Neuronal stem cell (in vitro differentiated cells): Measurements from ENCODE around the gene BCL2.
A peak's percentile ranks its signal among the peaks of the same experiment; 100 is the strongest.

Experiments used
- DNase-seq: peaks from one replicate; pipeline ENCODE4 v3.0.0-alpha.2; 2013; ENCODE audit warnings: low spot score
- H2AFZ ChIP-seq: one replicate; pipeline ENCODE4 v1.6.1; 2013; ENCODE audit warnings: mild to moderate bottlenecking, low read length, inconsistent platforms
- H2AK5ac ChIP-seq: 2 replicates; pipeline ENCODE4 v1.6.1; 2013; ENCODE audit warnings: low read depth, mild to moderate bottlenecking, inconsistent platforms, low read length, moderate library complexity, mixed read lengths
- H2BK120ac ChIP-seq: 2 replicates; pipeline ENCODE4 v1.6.1; 2013; ENCODE audit warnings: low read depth, mild to moderate bottlenecking, inconsistent platforms, low read length, moderate library complexity, mixed read lengths
- H2BK12ac ChIP-seq: one replicate; pipeline ENCODE4 v1.6.1; 2013; ENCODE audit warnings: low read length, inconsistent platforms
- H2BK15ac ChIP-seq: 2 replicates; pipeline ENCODE4 v1.6.1; 2013; ENCODE audit warnings: mild to moderate bottlenecking, low read length, inconsistent platforms, mixed read lengths
- H2BK5ac ChIP-seq: one replicate; pipeline ENCODE4 v1.6.1; 2013; ENCODE audit warnings: inconsistent platforms, mild to moderate bottlenecking, low read length, moderate library complexity
- H3K14ac ChIP-seq: one replicate; pipeline ENCODE4 v1.6.1; 2013; ENCODE audit warnings: low read length, inconsistent platforms
- H3K18ac ChIP-seq: 2 replicates; pipeline ENCODE4 v1.6.1; 2013; ENCODE audit warnings: low read length, inconsistent platforms
- H3K23ac ChIP-seq: 2 replicates; pipeline ENCODE4 v1.6.1; 2013; ENCODE audit warnings: low read depth, mild to moderate bottlenecking, mixed read lengths, low read length, inconsistent platforms; ENCODE audit not compliant: poor library complexity
- H3K27ac ChIP-seq: replicated peaks from 3 replicates; pipeline ENCODE4 v1.5.1; 2013; ENCODE audit warnings: low read length, inconsistent platforms
- H3K27me3 ChIP-seq, 3 experiments: 2 replicates each; pipeline ENCODE4 v1.6.1; 2013; ENCODE audit warnings: low read length in 3 of 3, mild to moderate bottlenecking in 2 of 3, inconsistent platforms in 1 of 3, low read depth in 1 of 3, mixed read lengths in 1 of 3, moderate library complexity in 1 of 3; ENCODE audit not compliant: control insufficient read depth in 3 of 3, insufficient read depth in 3 of 3
- H3K36me3 ChIP-seq, 2 donors: replicated peaks in 1 of 2; 2 replicates each; pipeline ENCODE4 v1.6.1; 2013; ENCODE audit warnings: low read length in 2 of 2; ENCODE audit not compliant: control insufficient read depth in 2 of 2, insufficient read depth in 2 of 2
- H3K4ac ChIP-seq: 2 replicates; pipeline ENCODE4 v1.6.1; 2013; ENCODE audit warnings: inconsistent platforms, mild to moderate bottlenecking, low read length, moderate library complexity
- H3K4me1 ChIP-seq, 2 donors: 1 replicate in 1 of 2; 2 replicates in 1 of 2; pipeline ENCODE4 v1.6.1; 2013; ENCODE audit warnings: low read length in 2 of 2, low read depth in 1 of 2; ENCODE audit not compliant: control insufficient read depth in 2 of 2, insufficient read depth in 1 of 2
- H3K4me2 ChIP-seq: one replicate; pipeline ENCODE4 v1.6.1; 2013; ENCODE audit warnings: mild to moderate bottlenecking, low read length, inconsistent platforms; ENCODE audit not compliant: insufficient read depth, poor library complexity, severe bottlenecking
- H3K4me3 ChIP-seq, 2 donors: 2 replicates each; pipeline ENCODE4 v1.5.1; 2013; ENCODE audit warnings: low read length in 2 of 2, mild to moderate bottlenecking in 2 of 2, inconsistent platforms in 1 of 2, moderate library complexity in 1 of 2
- H3K79me1 ChIP-seq: one replicate; pipeline ENCODE4 v1.6.1; 2013; ENCODE audit warnings: low read depth, mild to moderate bottlenecking, inconsistent platforms, low read length, moderate library complexity
- H3K9ac ChIP-seq: one replicate; pipeline ENCODE4 v1.6.1; 2013; ENCODE audit warnings: mild to moderate bottlenecking, low read depth, low read length, inconsistent platforms; ENCODE audit not compliant: poor library complexity
- H3K9me3 ChIP-seq, 2 donors: replicated peaks in 1 of 2; 2 replicates each; pipeline versions ENCODE3 to v1.6.1; 2013; ENCODE audit warnings: low read length in 2 of 2, mild to moderate bottlenecking in 2 of 2, inconsistent platforms in 1 of 2, low read depth in 1 of 2, mixed read lengths in 1 of 2, moderate library complexity in 1 of 2; ENCODE audit not compliant: control insufficient read depth in 2 of 2, insufficient read depth in 1 of 2
- H4K8ac ChIP-seq: one replicate; pipeline ENCODE4 v1.6.1; 2013; ENCODE audit warnings: low read depth, mild to moderate bottlenecking, inconsistent platforms, low read length, moderate library complexity
- H4K91ac ChIP-seq: one replicate; pipeline ENCODE4 v1.6.1; 2013; ENCODE audit warnings: low read length, low read depth, mild to moderate bottlenecking, inconsistent platforms; ENCODE audit not compliant: poor library complexity
- WGBS, 2 donors: extraction: QIAGEN DNeasy Blood & Tissue Kit; methylation state at CpG; one replicate each; pipeline ENCODE4 v1.1.7; 2013; ENCODE audit warnings: missing lambda C conversion rate in 2 of 2, mixed read lengths in 1 of 2; ENCODE audit not compliant: insufficient read length in 2 of 2, insufficient replicate concordance in 1 of 2; ENCODE audit errors: extremely low coverage in 2 of 2; 5-methylcytosine and 5-hydroxymethylcytosine counted together

BCL2 gene

GRCh38 chr18:63271881-63272299 is 47.7 kb downstream of the BCL2 start:
- no peak overlapping the region for H3K9ac ChIP-seq
- no peak overlapping the region for H2BK120ac ChIP-seq
- H2AFZ ChIP-seq = no peak overlapping the region
- no peak overlapping the region for H2BK5ac ChIP-seq
- no peaks in the 10 kb centered on the region for H3K36me3 ChIP-seq
- no peak overlapping the region for H3K4me3 ChIP-seq
- H4K8ac ChIP-seq = no peak overlapping the region
- H3K23ac ChIP-seq = no peak overlapping the region
- peaks cover 1 to 6% of the 10 kb centered on the region in 2 donors for H3K4me1 ChIP-seq
- H3K27me3 ChIP-seq = no peaks in the 10 kb centered on the region
- H4K91ac ChIP-seq = no peak overlapping the region
- no peak overlapping the region for H3K14ac ChIP-seq
- no peak overlapping the region for H2BK15ac ChIP-seq
- H2BK12ac ChIP-seq = no peak overlapping the region
- DNase-seq = no peak
- H2AK5ac ChIP-seq = no peak overlapping the region
- no peaks in the 10 kb centered on the region for H3K79me1 ChIP-seq
- no CpG with 5 or more reads among the region's 3 CpGs for WGBS, 2 donors
- H3K9me3 ChIP-seq = no peaks in the 10 kb centered on the region
- no peak overlapping the region for H3K4ac ChIP-seq
- H3K18ac ChIP-seq = no peak overlapping the region
- no peak overlapping the region for H3K4me2 ChIP-seq
- H3K27ac ChIP-seq = no peak overlapping the region

GRCh38 chr18:63271148-63271547 is 48.4 kb downstream of the BCL2 start:
- H2AK5ac ChIP-seq = no peak overlapping the region

GRCh38 chr18:63267975-63268721 is 51.4 kb downstream of the BCL2 start:
- no peak overlapping the region for H3K14ac ChIP-seq
- no peak overlapping the region for H4K8ac ChIP-seq
- peak overlapping the region; percentile 17 for H2AFZ ChIP-seq
- H3K9ac ChIP-seq = no peak overlapping the region
- H2BK15ac ChIP-seq = no peak overlapping the region
- H3K27ac ChIP-seq = no peak overlapping the region
- no peak overlapping the region for H3K4me2 ChIP-seq
- peaks cover 6 to 13% of the 10 kb centered on the region in 2 donors for H3K4me1 ChIP-seq
- no peaks in the 10 kb centered on the region for H3K9me3 ChIP-seq
- no peaks in the 10 kb centered on the region for H3K36me3 ChIP-seq
- H3K79me1 ChIP-seq = no peaks in the 10 kb centered on the region
- no peak overlapping the region for H4K91ac ChIP-seq
- H3K4me3 ChIP-seq = no peak overlapping the region
- H3K4ac ChIP-seq = no peak overlapping the region
- no peak overlapping the region for H2BK120ac ChIP-seq
- no peaks in the 10 kb centered on the region for H3K27me3 ChIP-seq
- no peak overlapping the region for H3K18ac ChIP-seq
- H2BK12ac ChIP-seq = no peak overlapping the region
- DNase-seq = no peak
- no peak overlapping the region for H3K23ac ChIP-seq
- no peak overlapping the region for H2AK5ac ChIP-seq
- no CpG with 5 or more reads among the region's 8 CpGs for WGBS, 2 donors
- H2BK5ac ChIP-seq = no peak overlapping the region

More at GRCh38 chr18:63271148-63271547, 48.4 kb downstream of the BCL2 start:
- H3K36me3 ChIP-seq = no peaks in the 10 kb centered on the region
- H3K27me3 ChIP-seq = no peaks in the 10 kb centered on the region
- H3K14ac ChIP-seq = no peak overlapping the region
- no peak overlapping the region for H2AFZ ChIP-seq
- no peak overlapping the region for H3K4me3 ChIP-seq
- no peak overlapping the region for H2BK12ac ChIP-seq
- H3K9ac ChIP-seq = no peak overlapping the region
- H3K9me3 ChIP-seq = no peaks in the 10 kb centered on the region
- no peak overlapping the region for H4K91ac ChIP-seq
- H3K27ac ChIP-seq = no peak overlapping the region
- peaks cover 1 to 6% of the 10 kb centered on the region in 2 donors for H3K4me1 ChIP-seq
- no peak overlapping the region for H2BK120ac ChIP-seq
- H3K18ac ChIP-seq = no peak overlapping the region
- H2BK15ac ChIP-seq = no peak overlapping the region
- no peak for DNase-seq
- H3K4ac ChIP-seq = no peak overlapping the region
- no peak overlapping the region for H4K8ac ChIP-seq
- no peaks in the 10 kb centered on the region for H3K79me1 ChIP-seq
- no CpG with 5 or more reads among the region's 4 CpGs for WGBS, 2 donors
- H2BK5ac ChIP-seq = no peak overlapping the region
- H3K23ac ChIP-seq = no peak overlapping the region
- H3K4me2 ChIP-seq = no peak overlapping the region

GRCh38 chr18:63266888-63267790 is 52.4 kb downstream of the BCL2 start:
- no peak overlapping the region for H3K4me2 ChIP-seq
- no peak overlapping the region for H4K91ac ChIP-seq
- no peak overlapping the region for H2BK15ac ChIP-seq
- no peaks in the 10 kb centered on the region for H3K79me1 ChIP-seq
- H3K23ac ChIP-seq = no peak overlapping the region
- no peaks in the 10 kb centered on the region for H3K36me3 ChIP-seq
- peaks cover 6 to 13% of the 10 kb centered on the region in 2 donors for H3K4me1 ChIP-seq
- H3K18ac ChIP-seq = peak overlapping the region; percentile 31
- H2AK5ac ChIP-seq = no peak overlapping the region
- H2BK12ac ChIP-seq = no peak overlapping the region
- no peak for DNase-seq
- no peak overlapping the region for H2BK5ac ChIP-seq
- H2AFZ ChIP-seq = no peak overlapping the region
- no peak overlapping the region for H2BK120ac ChIP-seq
- no peaks in the 10 kb centered on the region for H3K27me3 ChIP-seq
- H3K9me3 ChIP-seq = no peaks in the 10 kb centered on the region
- no peak overlapping the region for H3K27ac ChIP-seq
- no CpG with 5 or more reads among the region's 8 CpGs for WGBS, 2 donors
- no peak overlapping the region for H3K14ac ChIP-seq
- no peak overlapping the region for H3K9ac ChIP-seq
- H3K4ac ChIP-seq = no peak overlapping the region
- no peak overlapping the region for H4K8ac ChIP-seq
- H3K4me3 ChIP-seq = no peak overlapping the region
